Measurements from ENCODE around the gene RNF115.
"Not testable (repeated sequence)": the region's sequence is repeated elsewhere in the genome, so short reads cannot be mapped to it uniquely, and the experiment has no call there.

The RNF115 gene

GRCh38 chr1:145782272-145783099, 41.4 kb downstream of the RNF115 start:
- Histone ChIP-seq H3K27me3 (no peaks in the 10 kb centered on the region), H3K27ac (peak overlapping the region; percentile 70 to 78), H3K9me3 (no peaks in the 10 kb centered on the region), H3K36me3 (peaks cover 0 to 15% (median 0%) of the 10 kb centered on the region in 3 donors), H3K4me1 (peaks cover 0 to 74% (median 2%) of the 10 kb centered on the region in 4 donors), H3K4me3 (peak overlapping the region; percentile 40 to 41)
- intact Hi-C loops (cut with DNase I; ENCODE audit: low total_unique reads): no loop called here
- no peak for DNase-seq
- TF ChIP-seq, protein P1, sequence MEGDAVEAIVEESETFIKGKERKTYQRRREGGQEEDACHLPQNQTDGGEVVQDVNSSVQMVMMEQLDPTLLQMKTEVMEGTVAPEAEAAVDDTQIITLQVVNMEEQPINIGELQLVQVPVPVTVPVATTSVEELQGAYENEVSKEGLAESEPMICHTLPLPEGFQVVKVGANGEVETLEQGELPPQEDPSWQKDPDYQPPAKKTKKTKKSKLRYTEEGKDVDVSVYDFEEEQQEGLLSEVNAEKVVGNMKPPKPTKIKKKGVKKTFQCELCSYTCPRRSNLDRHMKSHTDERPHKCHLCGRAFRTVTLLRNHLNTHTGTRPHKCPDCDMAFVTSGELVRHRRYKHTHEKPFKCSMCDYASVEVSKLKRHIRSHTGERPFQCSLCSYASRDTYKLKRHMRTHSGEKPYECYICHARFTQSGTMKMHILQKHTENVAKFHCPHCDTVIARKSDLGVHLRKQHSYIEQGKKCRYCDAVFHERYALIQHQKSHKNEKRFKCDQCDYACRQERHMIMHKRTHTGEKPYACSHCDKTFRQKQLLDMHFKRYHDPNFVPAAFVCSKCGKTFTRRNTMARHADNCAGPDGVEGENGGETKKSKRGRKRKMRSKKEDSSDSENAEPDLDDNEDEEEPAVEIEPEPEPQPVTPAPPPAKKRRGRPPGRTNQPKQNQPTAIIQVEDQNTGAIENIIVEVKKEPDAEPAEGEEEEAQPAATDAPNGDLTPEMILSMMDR (IDR thresholded peaks at IDR 0.05): no peak

DNA sequence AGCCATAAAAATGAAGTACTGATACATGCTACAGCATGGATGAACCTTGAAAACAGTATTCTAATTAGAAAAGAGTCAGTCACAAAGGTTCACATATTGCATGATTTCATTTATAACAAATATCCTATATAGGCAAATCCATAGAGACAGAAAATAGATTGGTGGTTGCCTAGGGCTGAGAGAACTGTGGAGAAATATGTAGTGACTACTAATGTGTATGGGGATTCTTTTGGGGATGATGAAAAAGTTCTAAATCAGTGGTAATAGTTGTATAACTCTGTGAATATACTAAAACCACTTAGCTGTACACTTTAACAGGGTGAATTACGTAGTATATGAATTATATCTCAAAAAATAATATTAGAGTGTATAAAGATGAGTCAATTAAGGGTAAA, 45.8 kb downstream of the RNF115 start:
- no peaks in the 10 kb centered on the region for H3K27me3 ChIP-seq
- intact Hi-C loops (cut with DNase I; ENCODE audit: low total_unique reads): no loop called here
- H3K4me3 ChIP-seq: no peak overlapping the region
- H3K27ac ChIP-seq: no peak overlapping the region
- peaks cover 0 to 20% (median 0%) of the 10 kb centered on the region in 3 donors for H3K36me3 ChIP-seq
- TF ChIP-seq, protein P1 (IDR thresholded peaks at IDR 0.05): no peak
- peaks cover 0 to 76% (median 2%) of the 10 kb centered on the region in 4 donors for H3K4me1 ChIP-seq
- DNase-seq: no peak
- H3K9me3 ChIP-seq: no peaks in the 10 kb centered on the region

DNA sequence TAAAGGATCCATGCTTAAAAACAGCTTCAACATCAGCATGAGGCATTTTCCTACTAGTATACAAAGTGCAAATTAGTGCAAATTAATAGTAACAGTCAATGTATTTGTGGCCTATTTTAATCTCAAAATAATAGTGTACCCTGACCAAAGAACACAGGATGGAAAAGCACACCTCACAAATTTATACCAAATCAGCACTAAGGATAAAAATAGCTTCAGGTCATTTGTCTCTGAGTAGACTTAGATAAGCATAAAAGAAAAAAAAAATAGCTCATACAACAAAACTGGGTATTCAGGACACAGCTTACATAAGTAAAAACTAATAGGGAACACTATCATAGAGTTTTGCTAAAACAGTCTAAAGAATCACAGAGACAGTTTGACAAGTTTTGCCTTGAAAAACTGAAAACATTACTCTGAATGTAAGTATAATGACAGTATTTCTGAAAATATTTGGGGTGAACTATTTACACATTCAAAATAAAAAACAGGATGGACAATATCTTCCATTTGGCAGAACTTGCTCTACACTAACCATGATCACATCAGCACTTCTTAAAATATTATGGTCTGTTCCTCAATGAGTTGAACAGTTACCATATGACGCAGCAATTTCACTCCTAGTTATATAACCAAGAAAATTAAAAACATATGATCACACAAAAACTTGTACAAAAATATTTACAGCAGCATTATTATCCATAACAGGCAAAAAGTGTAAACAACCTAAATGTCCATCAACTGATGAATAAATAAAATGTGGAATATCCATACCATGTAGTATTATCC, 46.3 kb downstream of the RNF115 start:
- H3K9me3 ChIP-seq: no peaks in the 10 kb centered on the region
- H3K36me3 ChIP-seq: peaks cover 0 to 20% (median 0%) of the 10 kb centered on the region in 3 donors
- H3K4me3 ChIP-seq: no peak overlapping the region
- TF ChIP-seq, protein P1 (IDR thresholded peaks at IDR 0.05): no peak
- H3K27ac ChIP-seq: no peak overlapping the region
- intact Hi-C loops (cut with DNase I; ENCODE audit: low total_unique reads): no loop called here
- DNase-seq: no peak
- no peaks in the 10 kb centered on the region for H3K27me3 ChIP-seq
- peaks cover 0 to 76% (median 2%) of the 10 kb centered on the region in 4 donors for H3K4me1 ChIP-seq

DNA sequence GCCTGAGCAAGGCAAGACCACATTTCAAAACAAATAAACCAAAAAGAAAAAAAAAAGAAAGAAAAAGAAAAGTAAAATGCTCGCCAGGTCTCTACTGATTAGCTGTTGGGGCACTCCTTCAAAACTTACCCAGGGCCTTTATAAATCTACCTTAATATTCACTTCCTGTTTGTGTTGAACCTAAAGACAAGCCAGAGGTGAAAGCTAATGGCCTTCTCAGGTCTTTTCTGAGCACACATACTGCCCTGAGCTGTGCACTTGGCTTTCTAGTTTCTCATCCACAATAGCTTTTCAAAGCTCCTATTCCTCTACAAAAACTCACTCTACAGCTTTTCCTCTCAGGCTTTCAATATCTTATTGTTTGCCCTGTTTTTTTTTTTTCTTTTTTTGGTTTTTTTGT, 50.5 kb downstream of the RNF115 start:
- no peaks in the 10 kb centered on the region for H3K27me3 ChIP-seq
- no peak overlapping the region for H3K27ac ChIP-seq
- TF ChIP-seq, protein P1 (IDR thresholded peaks at IDR 0.05): no peak
- intact Hi-C loops (cut with DNase I; ENCODE audit: low total_unique reads): no loop called here
- H3K9me3 ChIP-seq: no peaks in the 10 kb centered on the region
- no peak for DNase-seq
- peaks cover 0 to 37% (median 0%) of the 10 kb centered on the region in 4 donors for H3K4me1 ChIP-seq
- H3K4me3 ChIP-seq: no peak overlapping the region
- H3K36me3 ChIP-seq: peaks cover 7 to 33% (median 21%) of the 10 kb centered on the region in 3 donors

DNA sequence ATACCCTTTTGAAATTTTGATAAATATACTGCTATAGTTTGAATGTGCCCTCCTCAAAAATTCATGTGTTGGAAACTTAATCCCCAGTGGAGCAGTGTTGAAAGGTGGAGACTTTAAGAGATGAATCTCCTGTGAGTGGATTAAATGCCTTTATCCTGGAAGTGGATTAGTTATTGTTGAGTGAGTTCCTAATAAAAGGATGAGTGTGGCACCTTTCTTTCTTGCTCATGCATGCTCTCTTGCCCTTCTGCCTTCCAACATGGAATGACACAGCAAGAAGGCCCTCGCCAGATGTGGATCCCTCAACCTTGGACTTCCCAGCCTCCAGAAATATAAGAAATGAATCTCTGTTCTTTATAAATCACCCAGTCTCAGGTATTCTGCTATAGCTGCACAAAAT, 52.8 kb downstream of the RNF115 start:
- TF ChIP-seq, protein P1 (IDR thresholded peaks at IDR 0.05): no peak
- no peak for DNase-seq
- peaks cover 0 to 18% (median 0%) of the 10 kb centered on the region in 4 donors for H3K4me1 ChIP-seq
- H3K27me3 ChIP-seq: no peaks in the 10 kb centered on the region
- H3K36me3 ChIP-seq: peaks cover 7 to 43% (median 37%) of the 10 kb centered on the region in 3 donors
- no peak overlapping the region for H3K4me3 ChIP-seq
- no peaks in the 10 kb centered on the region for H3K9me3 ChIP-seq
- H3K27ac ChIP-seq: no peak overlapping the region
- intact Hi-C loops (cut with DNase I; ENCODE audit: low total_unique reads): no loop called here

- intact Hi-C loops (cut with DNase I; ENCODE audit: low total_unique reads): not testable (repeated sequence)
Observed at GRCh38 chr1:145768004-145768403, 55.9 kb downstream of the RNF115 start.

DNA sequence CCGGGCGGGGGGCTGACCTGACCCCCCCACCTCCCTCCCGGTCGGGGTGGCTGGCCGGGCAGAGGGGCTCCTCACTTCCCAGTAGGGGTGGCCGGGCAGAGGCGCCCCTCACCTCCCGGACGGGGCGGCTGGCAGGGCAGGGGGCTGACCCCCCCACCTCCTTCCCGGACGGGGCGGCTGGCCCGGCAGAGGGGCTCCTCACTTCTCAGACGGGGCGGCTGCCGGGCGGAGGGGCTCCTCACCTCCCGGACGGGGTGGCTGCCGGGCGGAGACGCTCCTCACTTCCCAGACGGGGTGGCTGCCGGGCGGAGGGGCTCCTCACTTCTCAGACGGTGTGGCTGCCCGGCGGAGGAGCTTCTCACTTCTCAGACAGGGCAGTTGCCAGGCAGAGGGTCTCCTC, 57.0 kb downstream of the RNF115 start:
- H3K4me3 ChIP-seq; H3K9me3 ChIP-seq; H3K27me3 ChIP-seq; H3K4me1 ChIP-seq; DNase-seq; H3K27ac ChIP-seq; intact Hi-C loops (cut with DNase I; ENCODE audit: low total_unique reads): not testable (repeated sequence)
- H3K36me3 ChIP-seq: peaks cover 19 to 61% (median 50%) of the 10 kb centered on the region in 3 donors

More at GRCh38 chr1:145768004-145768403, 55.9 kb downstream of the RNF115 start:
- not testable (repeated sequence) for H3K27ac ChIP-seq, H3K4me3 ChIP-seq, H3K27me3 ChIP-seq, H3K4me1 ChIP-seq, DNase-seq, H3K9me3 ChIP-seq
- peaks cover 19 to 56% (median 47%) of the 10 kb centered on the region in 3 donors for H3K36me3 ChIP-seq

DNA sequence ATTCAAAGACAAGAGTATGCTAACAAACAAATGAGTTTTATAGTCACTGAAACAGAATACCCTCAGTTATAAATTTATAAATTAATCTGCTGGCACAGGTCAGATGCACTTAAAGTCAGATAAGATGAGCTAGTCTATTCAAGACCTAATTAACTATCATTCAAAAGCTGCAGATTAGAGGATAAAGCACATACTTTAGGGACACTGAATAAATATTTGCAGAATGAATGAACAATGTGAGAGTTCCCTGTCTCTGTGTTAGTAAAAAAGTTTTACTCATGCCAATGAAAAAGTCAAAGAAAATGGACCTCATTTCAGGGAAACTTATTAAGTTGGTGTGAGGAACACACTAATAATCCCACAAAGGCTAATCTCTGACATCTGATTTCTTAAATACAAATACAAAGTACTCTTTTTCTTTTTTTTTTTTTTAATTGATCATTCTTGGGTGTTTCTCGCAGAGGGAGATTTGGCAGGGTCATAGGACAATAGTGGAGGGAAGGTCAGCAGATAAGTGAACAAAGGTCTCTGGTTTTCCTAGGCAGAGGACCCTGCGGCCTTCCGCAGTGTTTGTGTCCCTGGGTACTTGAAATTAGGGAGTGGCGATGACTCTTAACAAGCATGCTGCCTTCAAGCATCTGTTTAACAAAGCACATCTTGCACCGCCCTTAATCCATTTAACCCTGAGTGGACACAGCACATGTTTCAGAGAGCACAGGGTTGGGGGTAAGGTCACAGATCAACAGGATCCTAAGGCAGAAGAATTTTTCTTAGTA, 58.1 kb downstream of the RNF115 start:
- not testable (repeated sequence) for H3K27ac ChIP-seq, H3K4me3 ChIP-seq
- H3K36me3 ChIP-seq: peaks cover 21 to 62% (median 52%) of the 10 kb centered on the region in 3 donors

More for the DNA sequence above, 58.1 kb downstream of the RNF115 start:
- DNase-seq; intact Hi-C loops (cut with DNase I; ENCODE audit: low total_unique reads); H3K27me3 ChIP-seq; H3K4me1 ChIP-seq; H3K9me3 ChIP-seq: not testable (repeated sequence)

Measured in tibial artery (tissue), 4 donors.